GF-D8 (cell line): ENCODE measurements around the gene FBH1.
A peak's percentile ranks its signal among the peaks of the same experiment; 100 is the strongest.
"Not testable (repeated sequence)": the region's sequence is repeated elsewhere in the genome, so short reads cannot be mapped to it uniquely, and the experiment has no call there.

Experiments
- DNase-seq: peaks from one replicate; lab custom pipeline; 2025; lab: John Stamatoyannopoulos, UW

FBH1 gene

DNA sequence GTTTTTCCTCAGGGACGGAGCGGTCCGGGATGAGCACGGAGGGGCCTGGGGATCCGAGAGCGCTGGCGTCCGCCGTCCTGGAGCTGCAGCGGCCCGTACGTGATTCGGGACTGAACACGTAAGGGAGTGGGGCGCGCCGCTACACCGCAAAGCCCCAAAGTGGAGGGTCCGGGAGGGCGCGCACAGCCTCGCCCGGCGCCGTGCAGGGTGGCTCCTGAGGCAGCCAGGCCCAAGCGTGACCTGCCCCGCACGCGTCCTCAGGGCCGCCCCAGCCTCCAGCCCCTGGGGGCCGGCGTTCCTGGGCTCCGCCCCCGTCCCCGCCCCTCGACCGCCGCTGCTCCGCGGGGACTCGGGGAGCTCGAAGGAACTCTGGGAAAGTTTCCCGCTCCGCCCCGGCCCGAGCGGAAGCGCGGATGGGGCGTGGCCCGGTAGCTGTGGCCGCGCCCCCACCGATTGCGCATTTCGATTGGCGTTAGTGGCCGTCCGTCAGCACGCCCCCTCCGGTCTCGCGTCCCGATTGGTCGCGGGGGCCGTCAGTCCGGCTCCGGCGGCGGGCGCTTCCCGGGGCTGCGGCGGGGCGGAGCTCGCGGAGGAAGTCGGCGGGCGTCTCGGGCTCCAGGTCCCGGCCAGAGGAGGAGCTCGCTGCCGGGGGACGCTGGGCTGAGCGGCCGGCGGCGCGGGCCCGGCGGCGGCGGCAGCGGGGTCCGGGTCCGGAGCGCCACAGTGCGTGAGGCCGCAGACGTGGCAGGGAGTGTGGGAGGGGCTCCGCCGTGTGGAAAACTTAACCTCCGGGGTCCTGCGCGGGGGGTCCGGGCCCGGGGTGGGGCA, at the start of gene FBH1, which contains the start of gene ANKRD16:
FBH1 (plus strand) TSS at position 620 of the 828 bp plus-strand sequence; CDS start at position 723, 103 bp downstream.
ANKRD16 (minus strand) TSS at position 270 of the 828 bp plus-strand sequence. CDS start 539 bp downstream, outside the sequence.
- peak; percentile 91 for DNase-seq

DNA sequence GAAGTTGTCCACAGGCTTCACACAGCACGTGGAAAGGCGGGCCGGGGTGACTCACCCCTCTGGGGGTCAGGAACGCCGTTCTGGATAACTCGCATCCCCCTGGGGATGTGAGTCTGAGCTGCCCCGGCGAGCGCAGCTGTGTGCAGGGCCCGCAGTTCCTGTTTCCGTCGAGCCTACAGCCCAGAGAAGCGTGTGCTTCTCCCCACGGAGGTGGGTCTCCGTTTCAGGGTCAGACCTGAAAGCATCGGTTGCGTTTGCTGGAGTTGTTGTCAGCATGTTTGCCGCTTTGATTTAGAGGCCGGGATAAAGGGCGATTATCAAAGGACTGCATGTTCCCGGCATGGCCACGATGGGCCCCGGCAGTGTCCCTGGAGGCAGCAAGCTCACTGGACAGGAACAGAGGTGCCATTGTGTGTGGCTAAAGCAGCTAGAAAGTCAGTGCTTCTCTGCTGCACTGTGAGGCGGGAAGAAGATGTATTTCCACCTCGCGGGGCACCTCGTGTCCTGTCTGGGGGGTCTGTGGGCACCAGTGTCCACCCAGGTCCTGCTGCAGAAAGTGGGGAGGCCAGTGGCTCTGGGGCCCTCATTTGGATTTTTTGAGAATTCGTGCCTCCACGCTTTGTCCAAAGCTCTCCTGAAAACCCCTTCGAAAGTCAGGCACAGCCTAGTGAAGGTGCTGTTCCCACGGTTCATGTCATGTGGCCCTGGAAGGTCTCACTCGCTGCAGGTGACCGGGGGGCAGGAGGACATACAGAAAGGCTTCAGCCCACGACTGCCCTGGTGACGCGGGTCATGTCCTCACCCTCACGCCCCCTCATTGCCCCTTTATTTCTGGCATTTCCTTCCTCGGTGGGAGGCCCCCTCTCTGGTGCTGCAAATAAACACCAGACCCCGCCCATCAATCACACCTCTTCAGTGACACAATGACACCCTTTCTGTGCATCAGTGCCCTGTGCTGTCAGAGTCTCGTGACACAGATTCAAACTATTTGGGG, 49.4 kb upstream of the FBH1 start:
- DNase-seq = peak; percentile 18

DNA sequence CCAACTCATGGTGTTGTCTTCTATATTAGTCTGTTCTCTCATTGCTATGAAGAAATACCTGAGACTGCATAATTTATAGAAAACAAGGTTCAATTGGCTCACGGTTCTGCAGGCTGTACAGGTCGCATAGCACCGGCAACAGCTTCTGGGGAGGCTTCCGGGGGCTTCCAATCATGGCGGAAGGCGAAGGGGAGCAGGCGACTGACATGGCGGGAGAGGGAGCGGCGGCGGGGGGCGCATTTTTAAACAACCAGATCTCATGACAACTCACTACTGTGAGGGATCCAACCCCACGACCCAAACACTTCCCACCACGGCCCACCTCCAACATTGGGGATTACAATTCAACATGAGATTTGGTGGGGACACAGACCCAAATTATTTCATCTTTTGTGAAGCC, 48.1 kb upstream of the FBH1 start:
- DNase-seq = no peak

DNA sequence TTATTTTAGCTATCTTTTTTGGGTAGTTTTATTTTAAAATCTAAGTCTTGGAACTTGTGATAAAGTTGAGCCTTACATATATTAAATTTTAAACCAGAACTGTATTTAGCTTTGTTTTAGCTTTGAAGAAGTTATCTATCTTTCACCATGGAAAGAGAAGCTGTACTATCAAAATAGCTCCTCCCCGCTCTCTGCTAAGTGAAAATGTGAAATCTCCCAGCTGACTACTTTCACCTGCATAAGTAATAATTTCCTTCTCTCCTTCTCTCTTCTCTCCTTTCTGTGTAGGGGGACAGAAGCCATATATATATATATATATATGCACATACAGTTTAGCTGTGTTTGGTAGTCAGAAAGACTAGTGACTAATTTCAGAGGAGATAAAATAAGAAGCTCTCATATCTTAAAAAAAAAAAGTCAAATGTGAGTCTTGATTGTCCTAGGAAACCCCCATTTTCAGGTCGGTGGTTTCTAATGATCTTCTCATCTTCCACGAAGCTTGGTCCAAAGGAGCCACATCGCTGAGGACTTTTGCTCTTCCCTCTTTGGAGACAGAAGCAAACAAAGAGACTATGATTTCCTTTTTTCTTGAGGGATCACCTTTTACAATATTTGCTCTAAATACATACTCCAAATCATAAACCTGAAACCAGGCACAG, 46.2 kb upstream of the FBH1 start:
- DNase-seq = no peak

DNA sequence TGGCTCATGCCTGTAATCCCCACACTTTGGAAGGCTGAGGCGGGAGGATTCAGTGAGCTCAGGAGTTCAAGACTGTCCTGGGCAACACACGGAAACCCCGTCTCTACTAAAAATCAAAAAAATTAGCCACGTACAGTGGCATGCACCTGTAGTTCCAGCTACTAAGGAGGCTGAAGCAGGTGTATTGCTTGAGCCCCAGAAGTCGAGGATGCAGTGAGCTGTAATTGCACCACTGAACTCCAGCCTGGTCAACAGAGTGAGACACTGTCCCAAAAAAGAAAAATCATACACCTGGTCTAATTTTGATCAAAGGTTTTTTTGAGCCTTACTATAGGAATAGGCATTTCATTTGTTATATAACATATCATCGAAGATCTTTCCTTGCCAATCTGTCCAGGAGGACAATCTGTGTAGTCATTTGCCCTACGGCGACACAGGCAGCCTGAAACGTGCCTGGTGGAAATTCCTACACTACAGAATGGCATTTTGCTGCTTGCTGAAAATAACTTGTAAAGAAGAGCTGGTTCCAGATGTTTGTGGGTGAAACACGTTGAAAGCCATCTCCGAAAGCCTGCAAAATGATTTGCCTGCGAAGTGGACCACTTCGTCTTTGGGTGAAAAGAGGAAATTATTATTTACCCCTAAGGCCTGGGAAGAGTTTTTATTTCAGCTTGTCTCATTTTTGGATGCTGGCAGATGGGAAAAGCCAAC, 45.5 kb upstream of the FBH1 start:
- no peak for DNase-seq

DNA sequence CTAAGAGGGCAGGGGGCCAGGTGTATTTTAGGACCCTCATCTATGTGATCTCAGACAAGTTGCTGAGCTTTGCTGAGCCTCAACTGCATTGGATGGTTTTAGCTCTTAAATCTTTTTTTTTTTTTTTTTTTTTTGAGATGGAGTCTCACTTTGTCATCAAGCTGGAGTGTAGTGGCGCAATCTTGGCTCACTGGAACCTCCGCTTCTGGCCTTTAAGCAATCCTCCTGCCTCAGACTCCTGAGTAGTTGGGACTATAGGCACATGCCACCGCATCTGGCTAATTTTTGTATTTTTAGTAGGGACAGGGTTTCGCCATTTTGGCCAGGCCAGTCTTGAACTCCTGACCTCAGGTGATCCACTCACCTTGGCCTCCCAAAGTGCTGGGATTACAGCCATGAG, 43.4 kb upstream of the FBH1 start:
- not testable (repeated sequence) for DNase-seq

DNA sequence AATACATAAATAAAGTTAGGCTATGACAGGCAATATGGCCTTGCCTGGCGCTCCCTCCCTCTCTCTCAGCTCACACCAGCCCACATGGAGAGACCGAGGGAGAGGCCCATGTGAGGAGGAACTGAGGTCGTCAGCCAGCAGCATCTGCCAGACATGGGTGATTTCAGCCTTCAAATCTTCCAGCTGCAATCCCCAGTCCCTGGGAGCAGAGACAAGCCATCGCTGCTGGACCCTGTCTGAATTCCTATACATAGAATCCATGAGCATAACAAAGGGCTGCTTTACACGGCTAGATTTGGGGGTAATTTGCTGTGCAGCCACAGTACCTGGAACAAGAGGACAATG, 35.9 kb upstream of the FBH1 start:
- DNase-seq = no peak

DNA sequence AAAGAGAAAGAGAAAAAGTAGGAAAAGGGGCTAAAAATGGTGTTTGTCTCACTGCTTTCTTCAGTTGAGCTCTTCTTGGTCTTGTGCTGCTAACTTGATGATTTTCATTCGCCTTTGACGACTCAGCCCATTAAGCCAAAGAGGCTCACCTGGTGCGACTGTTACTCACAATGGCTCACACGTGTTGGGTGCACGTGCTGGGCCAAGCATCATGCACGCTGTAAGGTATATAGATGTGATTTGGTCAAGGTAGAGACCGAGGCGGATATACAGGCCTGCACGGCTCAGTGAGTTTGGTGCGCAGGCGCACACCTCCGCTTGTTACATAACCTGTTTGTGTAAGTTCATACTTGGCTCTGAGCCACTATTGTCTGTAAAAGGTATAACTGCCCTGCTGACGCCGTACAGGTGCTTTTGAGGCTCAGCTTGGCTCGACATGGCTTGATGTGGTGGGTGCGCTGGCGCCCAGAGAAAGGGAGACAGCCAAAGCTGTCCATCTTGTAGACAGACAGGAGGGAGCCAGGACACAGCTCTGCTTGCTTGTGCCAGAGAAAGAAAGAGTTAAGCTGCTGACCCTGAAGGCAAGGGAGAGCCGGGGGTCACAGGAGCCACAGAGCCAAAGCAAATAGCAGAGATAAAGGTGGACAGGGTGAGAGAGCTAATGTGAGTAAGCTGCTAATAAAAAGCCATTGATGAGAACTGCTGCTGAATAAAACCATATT, 33.9 kb upstream of the FBH1 start:
- DNase-seq = no peak

DNA sequence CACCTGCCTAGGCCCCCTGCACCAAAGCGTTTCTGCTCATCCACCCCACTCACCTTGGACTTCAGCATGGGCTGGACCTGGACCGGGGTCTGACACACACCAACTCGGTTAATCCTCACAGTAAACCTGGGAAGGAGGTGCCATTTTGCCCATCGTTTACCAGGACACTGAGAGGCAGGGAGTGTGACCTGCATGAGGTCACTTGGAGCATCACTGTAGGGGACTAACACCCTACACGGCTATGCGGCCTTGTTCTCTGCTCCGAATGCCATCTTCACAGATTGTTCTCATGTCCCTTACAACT, 33.4 kb upstream of the FBH1 start:
- DNase-seq = no peak

DNA sequence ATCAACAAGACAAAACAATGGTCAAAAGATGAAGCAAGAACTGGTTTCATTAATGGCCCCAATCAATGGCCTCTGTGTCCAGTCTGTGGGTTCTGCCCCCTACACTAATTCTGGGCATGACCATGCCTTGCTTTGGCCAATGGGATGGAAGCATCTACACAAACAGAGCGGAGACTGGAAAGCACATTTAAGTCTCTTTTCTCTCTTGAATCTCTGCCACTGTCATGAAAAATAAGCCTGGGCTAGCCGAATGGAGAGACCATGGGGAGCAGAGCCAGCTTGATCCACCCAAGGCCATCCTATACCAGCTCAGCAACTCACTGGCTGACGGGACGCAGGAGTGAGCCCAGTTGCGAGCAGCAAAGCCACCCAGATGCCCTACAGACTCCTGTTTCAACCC, 31.2 kb upstream of the FBH1 start:
- no peak for DNase-seq

DNA sequence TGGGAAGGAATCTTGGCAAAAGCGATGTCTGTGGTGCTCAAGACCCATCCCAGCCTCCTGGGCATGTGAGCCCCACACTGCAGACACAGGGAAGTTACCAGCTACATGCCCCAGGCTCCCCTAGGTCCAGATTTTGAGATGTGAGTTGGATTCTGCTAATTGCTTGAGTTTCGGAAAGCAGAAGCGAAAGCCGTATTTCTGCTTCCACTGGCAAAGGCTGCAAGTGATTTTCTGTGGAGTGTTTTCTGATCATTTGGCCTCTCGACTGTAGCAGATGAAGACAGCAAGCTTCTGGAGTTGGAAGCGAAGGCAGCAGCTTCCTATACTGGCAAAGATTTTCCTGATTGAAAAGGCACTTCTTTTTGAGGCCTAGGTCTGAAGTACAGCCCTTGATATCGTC, 30.0 kb upstream of the FBH1 start:
- no peak for DNase-seq

DNA sequence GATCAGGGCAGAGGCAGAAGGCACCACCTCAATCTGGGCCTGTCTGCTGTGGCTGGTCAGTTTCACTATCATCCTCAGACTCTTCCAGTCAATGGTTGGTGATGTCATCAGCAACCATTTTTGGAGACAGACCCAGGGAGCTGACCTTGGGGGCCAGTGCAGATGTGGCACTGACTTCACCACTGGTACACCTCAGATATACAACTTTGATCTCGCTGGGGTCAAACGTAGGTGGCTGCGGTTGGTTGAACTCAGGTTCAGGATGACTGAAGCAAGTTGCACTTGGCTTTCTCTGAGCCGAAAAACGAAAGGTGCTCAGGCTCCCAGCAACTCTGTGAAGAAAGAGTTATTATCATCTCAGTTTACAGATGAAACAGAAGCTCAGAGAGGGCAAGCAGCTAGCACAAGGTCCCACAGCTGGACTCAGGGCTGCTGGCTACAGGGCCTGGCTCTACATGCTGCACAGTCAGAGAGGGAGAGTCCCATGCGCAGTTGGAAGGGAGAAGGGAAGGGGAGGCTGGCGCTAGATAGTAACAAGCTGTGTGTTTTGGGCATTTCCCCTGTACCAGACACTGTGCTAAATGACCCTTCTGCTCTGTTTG, 27.6 kb upstream of the FBH1 start:
- no peak for DNase-seq

DNA sequence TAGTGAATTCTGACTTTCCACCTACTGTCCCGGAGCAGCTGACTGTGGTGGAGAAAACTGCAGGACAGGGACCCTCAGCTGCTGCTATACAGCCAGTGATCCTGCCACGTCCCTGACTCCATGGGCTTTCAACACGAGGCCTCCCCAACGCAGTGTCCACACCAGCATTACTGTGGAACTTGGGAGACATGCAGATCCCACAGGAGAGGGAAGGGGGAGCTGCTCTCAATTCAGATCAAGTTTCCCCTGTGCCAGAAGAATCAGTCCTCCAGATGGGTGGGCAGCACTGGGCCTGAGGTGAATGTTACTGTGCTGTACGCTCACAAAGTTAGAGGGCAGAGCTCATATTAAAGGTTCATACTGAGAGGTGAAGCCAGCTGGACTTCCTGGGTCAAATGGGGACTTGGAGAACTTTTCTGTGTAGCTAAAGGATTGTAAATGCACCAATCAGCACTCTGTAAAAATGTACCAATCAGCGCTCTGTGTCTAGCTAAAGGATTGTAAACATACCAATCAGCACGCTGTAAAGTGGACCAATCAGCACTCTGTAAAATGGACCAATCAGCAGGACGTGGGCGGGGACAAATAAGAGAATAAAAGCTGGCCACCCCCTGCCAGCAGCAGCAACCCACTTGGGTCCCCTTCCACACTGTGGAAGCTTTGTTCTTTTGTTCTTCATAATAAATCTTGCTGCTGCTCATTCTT, 26.9 kb upstream of the FBH1 start:
- DNase-seq = not testable (repeated sequence)

DNA sequence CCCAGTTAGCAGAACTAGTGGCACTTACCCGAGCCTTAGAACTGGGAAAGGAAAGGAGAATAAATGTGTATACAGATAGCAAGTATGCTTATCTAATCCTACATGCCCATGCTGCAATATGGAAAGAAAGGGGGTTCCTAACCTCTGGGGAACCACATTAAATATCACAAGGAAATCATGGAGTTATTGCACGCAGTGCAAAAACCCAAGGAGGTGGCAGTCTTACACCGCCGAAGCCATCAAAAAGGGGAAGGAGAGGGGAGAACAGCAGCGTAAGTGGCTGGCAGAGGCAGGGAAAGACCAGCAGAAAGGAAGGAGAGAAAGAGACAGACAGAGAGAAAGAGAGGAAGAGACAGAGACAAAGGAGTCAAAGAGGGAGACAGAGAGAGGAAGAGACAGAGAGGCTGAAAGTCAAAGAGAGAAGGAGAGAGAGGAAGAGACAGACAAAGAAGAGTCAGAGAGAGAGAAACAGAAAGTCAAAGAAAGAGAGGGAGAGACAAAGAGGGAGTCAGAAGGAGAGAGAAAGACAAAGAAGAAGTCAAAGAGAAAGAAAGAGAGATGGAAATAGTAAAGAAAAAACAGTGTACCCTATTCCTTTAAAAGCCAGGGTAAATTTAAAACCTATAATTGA, 23.5 kb upstream of the FBH1 start:
- DNase-seq = peak; percentile 32

DNA sequence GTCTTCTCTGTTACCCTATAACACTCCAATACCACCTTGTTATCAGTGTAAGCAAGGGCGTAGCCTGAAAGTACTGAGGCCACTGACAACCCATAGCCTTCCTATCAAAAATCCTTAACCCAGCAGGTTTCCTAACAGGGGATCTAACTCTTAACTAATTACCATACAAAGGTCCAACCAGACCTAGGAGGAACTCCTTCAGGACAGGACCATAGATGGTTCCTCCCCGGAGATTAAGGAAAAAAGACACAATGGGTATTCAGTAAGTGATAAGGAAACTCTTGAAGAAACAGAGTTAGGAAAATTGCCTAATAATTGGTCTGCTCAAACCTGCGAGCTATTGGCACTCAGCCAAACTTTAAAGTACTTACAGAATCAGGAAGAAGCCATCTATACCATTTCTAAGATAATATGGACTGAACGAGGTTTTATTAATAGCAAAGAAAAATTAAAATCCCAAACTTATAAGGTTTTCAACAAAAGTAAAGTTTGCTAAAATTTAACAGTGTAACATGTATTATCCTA, 22.9 kb upstream of the FBH1 start:
- DNase-seq = peak; percentile 50

DNA sequence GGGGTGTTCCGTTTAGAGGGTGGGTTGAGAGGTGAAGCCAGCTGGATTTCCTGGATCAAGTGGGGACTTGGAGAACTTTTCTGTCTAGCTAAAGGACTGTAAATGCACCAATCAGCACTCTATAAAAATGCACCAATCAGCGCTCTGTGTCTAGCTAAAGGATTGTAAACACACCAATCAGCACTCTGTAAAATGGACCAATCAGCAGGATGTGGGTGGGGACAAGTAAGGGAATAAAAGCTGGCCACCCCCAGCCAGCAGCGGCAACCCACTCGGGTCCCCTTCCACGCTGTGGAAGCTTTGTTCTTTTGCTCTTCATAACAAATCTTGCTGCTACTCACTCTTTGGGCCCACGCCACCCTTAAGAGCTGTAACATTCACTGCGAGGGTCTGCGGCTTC, 21.7 kb upstream of the FBH1 start:
- not testable (repeated sequence) for DNase-seq

DNA sequence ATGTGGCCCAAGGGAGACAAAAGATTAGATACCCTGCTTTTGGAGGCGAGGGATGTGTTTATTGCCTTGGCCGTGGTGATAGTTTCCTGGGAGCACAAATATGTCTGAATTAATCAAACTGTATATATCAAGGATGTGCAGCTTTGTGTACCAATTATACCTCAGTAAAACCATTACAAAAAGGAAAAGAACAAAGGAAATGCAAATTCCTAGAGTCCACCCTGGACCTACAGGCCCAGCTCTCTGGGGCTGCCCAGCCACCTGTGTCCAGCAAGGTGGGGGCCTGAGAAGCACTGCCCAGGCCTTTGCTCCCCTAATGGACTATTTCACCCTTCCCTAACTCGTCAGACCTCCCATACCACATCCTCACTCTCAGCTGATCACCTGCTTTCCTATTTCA, 20.9 kb upstream of the FBH1 start:
- no peak for DNase-seq

DNA sequence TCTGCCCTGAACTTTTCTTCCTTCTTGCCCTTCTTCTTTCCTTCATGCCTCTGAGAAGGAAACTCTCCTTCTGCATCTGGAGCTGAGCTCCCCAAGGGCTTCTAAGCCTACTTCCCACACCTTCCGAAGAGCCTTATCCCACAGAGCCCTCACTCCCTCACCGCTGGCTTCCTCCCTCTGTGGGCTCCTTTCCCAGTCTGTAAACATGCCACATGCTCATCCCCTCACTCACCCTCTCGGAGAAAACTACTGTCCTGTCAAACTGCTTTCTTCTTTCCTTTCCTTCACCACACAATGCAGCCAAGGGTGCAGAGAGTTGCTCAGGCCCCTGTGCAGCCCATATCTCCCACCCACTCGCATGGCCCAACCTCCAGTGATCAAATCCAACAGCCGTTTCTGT, 18.4 kb upstream of the FBH1 start:
- DNase-seq = no peak

DNA sequence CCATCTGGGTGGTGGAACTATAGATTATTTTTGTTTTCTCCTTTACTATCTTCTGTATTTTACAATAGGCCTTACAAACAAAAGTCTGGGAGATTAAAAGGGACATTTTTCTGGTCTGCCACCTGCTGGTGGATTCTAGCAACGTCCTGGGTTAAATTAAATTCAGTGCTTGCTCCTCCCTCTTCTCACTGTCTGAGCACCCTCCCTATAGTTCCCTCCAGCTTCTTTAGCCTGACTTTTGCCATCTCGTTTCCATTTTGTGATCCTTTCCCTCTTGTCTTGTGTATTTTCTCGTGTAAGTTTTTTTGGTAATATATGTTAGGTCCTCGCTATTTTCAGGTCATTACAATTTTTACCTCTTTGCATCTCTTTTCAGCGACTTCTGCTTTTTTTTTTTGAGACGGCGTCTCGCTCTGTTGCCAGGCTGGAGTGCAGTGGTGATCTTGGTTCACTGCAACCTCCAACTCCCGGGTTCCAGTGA, 16.5 kb upstream of the FBH1 start:
- peak; percentile 33 for DNase-seq
